22Rv1 (cell line): ENCODE results near the gene FOXJ2.

Experiments used
- CTCF ChIP-seq: fragments of 450-650 bp; IDR thresholded peaks from 2 replicates; pipeline ENCODE4 v1.5.1; 2017; ENCODE audit warnings: mild to moderate bottlenecking
- ZFX ChIP-seq: fragments of 450-650 bp; IDR thresholded peaks from 2 replicates; pipeline ENCODE4 v1.6.1; 2017; ENCODE audit warnings: antibody characterized with exemption, borderline replicate concordance

- TF ChIP-seq CTCF (no peak), ZFX (no peak)
These were observed 42.6 kb upstream of the FOXJ2 start for GRCh38 chr12:7989827-7990491.
